Activated gamma-delta T cell (primary cell): ENCODE data around the gene CILP2.

ENCODE experiments used
- DNase-seq: peaks from one replicate; lab custom pipeline; 2025; lab: John Stamatoyannopoulos, UW

The CILP2 gene

DNA sequence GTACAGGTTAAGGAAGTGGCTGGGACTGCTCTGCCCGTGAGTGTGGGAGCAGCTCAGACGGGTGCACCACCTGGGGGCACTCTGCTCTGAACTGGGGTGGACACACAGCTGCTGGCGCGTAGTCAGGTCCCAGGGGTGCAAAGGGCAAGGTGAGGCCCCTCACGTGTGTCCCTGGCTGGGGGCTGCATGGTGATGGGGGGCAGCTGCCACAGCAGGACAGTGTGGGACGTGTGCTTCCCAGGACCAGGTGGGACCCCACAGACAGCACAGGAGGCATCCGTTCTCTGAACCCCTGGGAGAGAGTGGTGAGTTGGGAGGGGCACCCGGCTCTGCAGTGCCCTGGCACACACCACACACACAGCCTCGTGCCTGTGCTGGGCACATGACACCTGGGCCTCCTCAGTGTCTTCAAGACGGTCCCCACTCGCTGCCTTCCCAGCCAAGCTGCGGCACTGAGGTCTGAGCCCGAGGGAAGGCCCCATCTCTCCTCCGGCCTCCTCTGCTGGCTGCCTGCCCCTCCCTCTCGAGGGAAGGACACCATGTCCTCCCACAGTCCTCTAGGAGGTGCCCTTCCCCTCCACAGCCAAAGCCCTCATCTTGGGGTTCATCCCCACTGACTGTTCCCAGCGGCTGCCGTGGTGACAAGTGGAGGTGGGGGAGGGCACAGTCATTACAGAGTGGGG is 24.7 kb downstream of the CILP2 start:
- DNase-seq, result no peak

DNA sequence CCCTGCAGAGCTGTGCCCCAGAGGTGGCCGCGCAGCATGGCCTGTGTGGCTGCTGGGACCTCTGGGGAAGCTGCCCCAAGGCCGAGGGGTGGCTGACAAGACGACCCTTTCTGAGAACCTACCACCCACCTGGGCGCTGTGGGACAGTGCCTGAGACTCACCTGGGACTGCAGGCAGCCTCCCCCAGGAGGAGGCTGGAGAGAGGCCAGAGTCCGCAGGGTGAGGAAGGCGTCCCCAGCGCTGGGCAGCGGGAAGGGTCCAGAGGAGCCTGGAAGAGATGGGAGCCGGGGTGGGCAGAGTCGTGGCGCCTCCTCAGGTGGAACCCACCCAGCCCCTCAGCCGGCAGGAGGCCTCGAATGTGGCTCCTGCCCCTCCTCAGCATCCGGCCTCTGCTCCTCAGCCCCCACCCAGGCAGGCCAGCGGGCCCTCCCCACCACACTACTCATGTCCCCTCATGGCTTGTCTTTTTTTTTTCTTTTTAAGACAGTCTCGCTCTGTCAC is 25.3 kb downstream of the CILP2 start:
- no peak for DNase-seq

DNA sequence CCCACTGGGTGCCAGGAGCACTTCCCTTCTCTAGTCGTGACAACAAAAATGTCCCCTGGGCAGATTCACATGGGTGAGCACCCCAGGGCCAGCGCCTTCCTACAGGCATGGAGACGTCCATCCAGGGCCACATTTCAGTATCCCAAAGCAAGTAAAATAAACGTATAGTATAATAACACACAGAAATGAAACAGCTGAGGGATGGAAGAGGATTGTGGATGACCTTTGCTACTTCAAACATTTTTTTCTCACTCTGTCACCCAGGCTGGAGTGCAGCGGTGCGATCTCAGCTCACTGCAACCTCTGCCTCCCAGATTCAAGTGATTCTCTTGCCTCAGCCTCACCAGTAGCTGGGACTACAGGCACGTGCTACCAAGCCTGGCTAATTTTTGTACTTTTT is 28.2 kb downstream of the CILP2 start:
- no peak for DNase-seq

DNA sequence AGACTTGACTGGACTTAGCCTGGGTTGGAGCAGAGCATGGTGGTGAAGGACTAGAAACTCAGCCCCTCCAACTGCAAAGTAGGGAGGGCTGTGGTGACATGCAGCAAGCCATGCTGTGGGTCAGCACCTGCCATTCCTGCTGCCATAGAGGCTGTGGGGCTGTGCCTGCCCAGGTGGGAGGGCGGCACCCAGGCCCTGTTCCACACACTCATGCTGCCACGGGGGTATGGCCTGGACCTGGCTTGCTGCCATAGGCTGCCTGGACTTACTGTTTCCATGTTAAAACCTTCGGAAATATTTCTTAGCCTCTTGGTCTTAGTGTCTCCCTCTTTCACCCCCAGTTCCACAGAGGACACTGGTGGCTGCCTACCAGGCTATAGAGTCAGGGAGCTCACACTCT is 29.3 kb downstream of the CILP2 start:
- no peak for DNase-seq

DNA sequence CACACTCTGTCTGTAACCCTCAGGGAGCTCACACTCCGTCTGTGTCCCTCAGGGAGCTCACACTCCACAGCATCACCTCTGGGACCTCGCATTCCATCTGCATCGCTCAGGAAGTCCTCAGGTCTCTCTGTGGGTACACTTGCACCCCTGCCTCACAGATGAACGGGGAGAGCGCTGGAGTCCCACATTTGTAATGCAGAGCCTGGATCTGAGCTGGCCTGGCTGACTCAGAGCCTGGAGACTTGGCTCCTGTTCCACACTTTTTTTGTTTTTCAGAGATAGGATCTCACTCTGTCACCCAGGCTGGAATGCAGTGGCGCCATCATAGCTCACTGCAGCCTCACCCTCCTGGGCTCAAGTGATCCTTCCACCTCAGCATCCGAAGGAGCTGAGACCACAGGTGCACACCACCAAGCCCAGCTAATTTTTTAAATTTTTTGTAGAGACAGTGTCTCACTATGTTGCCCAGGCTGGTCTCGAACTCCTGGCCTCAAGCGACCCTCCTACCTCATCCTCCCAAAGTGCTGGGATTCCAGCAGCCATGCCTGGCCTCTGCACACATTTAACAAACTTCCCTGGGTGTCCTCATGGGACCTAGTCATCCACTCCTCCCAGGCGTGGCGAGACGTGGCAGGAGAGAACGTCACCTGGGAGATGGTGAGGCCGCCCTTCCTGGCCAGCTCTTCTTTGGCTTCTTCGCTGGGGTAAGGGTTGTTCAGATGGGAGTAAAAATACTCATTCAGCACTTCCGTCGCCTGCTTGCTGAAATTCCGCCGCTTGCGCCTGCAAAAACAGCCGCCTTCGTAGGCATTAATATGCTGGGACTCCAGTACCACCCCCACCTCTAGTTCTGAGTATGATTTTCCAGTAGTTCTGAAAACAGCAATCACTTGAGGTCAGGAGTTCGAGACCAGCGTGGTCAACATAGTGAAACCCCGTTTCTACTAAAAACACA is 31.0 kb downstream of the CILP2 start:
- no peak for DNase-seq

DNA sequence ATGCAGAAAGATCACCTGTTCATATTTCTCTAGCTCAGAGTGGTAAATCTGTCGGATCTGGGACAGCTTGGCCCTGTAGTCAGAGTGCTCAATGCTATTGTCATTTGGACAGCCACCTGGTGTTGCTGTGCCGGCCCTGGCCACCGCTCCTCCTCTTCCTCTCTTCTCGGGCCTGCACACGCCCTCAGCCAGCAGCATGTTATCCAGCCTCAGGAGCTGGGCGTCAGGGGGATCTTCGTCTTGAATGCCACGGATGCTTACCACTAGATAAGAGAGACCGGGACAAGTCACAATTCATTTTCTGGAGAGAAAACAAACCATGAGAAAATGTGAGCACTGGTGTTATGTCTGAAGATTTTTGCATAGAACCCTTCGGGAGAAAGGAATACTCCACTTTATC is 32.5 kb downstream of the CILP2 start:
- no peak for DNase-seq

DNA sequence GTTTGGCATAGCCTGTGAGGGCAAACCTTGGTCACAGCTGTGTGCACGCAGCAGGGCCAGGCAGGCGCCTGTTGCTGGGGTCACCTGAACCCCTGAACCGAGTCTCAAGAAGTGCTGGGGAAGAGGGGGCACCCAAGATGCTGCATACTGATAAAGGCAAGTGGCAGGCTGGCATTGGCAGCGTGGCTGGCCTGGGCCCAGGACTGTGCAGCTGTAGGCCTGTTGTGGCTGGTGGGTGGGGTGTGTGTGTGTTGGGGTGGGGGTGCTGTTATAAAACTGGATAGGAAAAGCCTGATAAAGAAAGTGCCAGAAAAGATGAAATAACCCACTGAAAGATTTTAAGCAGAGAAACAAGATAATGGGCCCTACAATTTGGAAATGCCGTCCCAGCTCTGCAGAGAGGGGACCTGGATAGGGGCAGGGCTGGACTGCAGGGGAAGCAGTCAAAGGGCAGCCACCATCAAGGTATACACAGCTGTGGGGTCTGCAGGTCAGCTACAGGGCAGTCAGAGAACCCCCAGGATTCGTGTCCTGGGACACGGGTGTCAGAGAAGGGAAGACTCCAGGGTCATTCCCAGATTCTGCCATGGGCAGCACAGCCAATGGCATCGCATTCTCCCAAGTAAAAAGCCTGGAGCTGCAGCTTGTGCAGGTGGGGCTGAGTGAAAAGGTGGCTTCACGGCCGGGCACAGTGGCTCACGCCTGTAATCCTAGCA is 33.2 kb downstream of the CILP2 start:
- no peak for DNase-seq

DNA sequence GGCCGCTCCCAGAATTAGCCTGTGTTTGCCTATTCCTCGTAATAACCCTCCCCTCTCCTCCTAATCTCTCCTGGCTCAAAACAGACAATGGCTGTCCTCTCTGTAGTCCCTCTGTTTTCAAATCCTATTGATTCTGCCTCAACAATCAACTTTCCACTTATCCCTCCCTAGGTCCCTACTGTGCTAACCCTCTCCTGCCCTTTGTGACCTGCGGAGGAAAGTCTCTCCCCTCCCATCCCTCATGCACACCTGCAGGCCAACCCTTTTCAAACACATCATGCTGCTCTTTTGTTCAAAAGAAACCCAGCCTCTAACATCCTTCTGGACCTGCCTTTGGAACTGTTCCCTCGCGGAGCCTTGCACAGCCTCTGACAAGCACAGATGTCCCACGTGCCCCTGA is 37.3 kb downstream of the CILP2 start:
- no peak for DNase-seq

DNA sequence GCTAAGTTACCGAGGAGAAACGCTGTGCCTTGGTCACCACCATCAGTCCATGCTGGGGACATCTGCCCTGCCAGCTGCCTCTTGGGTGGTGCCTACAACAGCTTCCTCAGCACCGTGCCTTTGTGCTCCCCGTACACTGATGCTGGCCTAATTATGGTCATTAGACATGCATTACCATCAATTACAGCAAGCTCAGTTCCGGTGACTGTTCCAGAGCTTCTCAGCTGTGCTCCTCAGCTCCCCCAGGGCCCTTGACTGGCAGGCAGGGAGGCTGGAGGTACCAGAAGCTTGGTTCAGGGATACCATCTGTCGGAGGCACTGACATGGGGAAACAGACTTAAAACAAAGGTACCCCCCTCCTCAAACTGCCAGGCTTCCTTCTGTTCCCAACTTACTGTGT is 40.2 kb downstream of the CILP2 start:
- DNase-seq, result no peak

DNA sequence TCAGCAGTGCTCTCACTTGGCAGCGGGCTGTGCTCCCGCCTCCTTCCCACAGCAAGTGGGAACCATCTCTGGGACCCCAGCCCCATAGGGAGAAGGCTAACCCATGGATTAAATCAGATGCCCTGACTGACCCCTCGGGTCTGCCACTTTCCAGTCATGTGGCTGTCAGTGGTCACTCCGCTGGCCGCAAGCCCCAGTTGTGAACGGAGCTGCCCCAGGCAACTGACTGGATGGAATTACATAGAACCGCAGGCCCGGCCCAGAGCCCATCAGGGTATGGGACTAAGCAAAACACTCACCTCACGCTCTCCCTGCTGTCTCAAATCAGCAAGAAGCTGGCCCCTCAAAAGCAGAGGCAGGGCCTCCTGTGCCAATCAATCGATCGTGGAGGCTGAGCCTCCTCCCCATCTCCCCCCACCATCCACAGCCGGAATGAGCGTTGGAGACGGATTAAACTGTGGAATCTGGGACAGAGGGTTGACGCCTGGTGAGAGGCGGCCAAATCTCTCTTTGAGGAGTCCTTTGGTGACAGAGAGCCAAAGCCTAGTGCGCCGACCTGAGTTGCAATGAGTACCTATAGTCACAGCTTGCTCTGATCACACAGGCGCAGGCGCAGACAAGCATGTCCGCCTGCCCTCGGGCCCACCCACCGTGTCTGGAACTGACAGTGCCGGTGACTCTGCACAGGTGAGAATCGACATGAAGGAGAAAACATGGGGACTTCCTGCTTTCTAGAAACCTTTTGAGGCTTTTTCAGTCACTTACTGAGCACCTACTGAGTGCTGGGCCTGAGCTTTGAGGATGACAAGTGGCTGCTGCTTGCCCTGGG is 41.7 kb downstream of the CILP2 start:
- DNase-seq, result no peak

DNA sequence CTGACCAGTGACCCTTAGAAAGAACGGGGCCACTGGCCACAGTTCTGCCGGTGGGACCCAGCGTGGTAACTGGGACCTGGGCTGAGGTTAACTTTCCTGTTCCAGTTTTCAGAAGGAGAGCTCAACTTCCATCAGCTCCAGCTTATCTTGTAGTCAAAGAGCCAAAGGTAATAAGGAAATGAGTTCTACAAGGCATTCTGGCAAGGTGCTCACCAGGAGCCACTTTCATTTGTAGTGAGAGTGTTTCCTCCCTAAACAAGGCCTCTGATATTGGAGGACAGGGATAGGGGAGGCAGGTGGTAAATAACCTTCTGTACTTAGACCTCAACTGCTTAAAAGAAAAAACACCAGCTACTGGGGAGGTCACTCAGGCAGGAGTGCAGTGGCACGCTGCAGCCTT is 42.4 kb downstream of the CILP2 start:
- DNase-seq, result no peak

DNA sequence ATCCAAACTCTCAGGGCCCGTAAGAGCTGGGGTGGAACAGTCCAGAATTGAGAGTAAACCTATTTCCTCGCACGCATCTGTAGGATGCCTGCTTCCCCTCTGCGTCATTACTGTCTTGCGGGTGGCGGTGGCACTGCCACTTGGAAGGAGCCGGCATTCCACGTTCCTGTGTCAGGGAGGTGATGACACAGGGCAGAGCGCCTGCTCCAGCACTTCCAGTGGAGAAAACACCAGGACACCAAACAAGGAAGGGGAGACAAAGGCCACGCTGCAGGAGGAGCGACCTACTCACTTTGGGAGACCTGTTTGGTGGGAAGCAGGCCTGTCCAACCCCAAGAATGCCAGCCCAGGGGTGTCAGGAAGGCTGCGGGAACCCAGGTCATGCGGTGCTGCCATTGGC is 43.3 kb downstream of the CILP2 start:
- no peak for DNase-seq

DNA sequence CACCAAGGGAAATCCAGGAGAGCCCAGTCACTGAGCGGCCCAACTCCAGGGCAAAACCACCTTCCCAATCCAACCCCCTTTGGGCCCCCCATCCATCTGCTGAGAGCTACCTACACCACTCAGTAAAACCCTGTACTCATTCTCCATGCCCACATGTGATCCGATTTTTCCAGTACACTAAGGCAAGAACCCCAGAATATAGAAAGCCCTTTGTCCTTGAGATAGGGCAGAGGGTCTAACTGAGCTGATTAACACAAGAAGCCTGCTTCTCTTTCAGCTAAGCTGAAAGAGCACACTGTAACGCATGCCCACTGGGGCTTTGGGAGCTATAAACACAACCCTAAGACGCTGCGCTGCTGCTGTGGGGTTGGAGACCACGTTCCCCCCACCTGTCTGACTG is 44.4 kb downstream of the CILP2 start:
- no peak for DNase-seq

DNA sequence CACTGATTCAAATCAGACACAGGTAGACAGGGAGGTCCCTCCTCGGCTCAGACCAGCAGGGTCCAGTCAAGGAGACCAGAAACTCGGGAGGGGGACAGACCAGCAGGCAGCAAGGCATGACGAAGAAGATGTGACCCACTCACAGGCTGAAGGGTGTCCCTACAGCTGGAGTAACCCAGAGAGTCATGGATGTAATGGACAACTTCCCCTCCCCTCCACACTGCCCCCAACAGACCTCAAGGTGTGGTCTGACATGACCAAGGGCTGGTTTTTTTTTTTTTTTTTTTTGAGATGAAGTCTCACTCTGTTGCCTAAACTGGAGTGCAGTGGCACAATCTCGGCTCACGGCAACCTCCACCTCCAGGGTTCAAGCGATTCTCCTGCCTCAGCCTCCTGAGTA is 46.3 kb downstream of the CILP2 start:
- no peak for DNase-seq

DNA sequence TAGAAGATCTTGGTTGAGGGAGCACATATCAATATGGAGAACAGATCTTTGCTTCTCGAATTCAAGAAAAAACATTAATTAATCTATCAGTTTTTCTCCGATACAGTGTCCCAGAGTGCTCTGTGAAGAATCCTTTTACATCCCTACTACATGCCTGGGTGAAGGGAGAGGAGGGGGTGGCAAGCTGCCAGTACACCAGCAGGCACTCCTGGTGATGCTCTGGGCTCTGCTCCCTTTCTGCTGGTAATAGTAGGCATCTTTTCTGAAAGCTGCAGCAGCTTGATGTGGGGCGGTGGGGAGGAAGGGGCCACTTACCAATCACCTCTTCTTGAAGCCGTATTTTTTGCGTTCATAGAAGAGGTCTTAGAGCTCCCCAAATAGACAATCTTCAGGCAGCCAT is 49.7 kb downstream of the CILP2 start:
- DNase-seq, result no peak

DNA sequence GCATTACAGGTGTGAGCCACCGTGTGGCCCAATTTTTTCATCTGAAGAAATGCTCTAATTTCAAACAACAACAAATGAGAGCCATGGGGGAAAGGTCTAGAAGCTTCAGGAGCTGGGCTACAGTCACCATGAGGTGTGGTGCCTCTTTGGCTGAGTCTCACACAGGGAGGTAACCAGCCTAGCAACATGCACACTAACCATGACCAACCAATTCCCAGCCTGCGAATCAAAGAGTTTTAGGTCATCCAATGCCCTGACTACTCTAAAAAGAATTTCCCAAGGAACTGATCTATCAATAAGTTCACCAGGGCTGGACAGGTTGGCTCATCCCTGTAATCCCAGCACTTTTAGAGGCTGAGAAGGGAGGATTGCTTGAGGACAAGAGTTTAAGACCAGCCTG is 50.5 kb downstream of the CILP2 start:
- no peak for DNase-seq

DNA sequence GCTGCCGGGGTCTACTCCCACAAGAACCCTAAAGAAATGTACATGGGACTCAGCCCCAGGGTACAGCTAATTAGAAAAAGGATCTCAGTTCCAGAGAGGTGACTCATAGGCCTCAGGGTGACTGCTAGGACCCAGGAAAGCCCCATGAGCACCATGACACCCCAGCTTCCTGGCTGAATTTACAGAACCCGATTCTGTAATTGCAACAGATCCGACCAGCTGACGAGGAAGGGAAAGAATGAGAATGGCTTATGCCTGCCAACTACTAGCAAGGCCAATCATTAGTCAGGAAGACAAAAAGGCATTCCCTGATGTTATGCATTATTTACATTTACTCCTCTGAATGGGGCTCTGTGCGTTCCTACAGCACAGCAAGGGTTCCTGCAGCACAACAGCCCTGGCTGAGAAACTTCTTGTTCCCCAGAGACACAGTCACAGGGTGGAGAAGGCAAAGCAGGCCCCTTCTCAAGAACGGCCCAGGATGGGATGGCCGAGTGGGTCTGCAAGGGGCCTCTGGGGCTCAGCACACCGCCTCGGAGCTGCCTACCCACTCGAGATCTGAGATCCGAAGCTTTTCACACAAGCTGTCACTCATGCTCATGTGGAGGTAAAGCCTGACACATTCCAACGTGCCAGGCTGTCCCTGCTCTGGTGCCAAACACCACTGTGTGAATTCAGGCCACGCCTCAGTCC is 53.2 kb downstream of the CILP2 start:
- DNase-seq, result no peak

DNA sequence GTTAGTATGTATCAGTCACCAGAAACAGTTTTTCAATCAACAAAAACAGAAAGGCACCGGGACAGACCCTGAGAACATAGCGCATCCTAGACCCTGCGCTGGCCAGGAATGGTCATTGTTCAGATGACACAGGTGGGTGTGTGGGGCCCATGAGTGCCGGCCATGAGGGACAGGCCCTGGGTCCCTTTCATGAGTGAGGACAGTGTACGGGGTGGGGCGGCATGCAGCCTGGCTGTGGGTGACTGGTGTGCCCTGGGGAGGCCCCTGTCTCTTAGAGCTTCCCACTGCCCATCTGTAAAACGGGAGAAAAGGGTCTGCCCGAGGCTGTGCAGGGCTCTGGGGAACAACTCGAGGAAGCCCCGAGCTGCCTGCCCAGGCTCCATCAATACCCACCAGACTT is 54.6 kb downstream of the CILP2 start:
- no peak for DNase-seq

DNA sequence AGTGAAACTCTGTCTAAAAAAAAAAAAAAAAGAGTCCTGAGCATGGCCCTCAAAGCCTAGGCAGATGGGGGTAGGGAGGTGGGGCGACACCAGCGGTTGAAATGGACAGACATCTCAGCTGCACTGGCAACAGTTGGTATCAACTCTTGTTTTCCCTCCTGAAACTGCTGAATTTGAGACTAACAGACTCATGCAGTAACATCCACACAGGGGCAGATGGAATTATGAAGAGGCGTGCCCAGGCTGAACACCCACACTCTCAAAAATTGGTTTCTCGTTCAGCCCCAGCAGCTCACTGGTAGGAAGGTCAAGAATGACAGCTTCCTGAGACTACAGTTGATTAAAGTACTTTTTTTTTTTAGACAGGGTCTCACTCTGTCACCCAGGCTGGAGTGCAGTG is 56.3 kb downstream of the CILP2 start:
- DNase-seq, result no peak

DNA sequence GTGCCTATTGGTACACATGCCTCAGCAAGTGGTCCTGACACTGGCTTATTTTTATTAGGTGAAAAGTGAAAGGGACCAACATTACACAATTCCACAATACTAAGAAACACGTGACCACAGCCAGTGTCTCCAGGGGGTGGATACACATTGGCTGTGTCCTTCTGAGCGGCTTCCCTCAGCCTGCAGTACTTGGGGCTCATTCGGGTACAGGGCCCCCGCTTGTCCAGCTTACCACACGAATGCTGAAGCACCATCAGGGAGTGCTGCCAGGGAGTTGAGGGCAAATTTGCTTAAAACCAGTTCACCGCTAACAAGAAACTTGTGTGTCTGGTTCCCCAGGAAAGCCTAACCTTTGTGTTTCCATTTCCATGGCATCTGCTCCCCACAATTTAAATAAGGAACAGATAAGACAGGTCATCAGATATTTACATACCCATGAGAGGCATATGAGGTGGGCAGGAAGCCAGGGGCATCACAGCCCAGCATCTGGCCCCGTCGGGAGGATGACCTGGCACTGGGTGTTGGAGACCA is 57.2 kb downstream of the CILP2 start:
- DNase-seq, result no peak
